ENCODE results near the gene UBE2G2. TPM values are rescaled to one million over a fixed set of nuclear protein-coding genes. Genes with fewer than 3 reads are reported as not detected.

The UBE2G2 gene, protein sequence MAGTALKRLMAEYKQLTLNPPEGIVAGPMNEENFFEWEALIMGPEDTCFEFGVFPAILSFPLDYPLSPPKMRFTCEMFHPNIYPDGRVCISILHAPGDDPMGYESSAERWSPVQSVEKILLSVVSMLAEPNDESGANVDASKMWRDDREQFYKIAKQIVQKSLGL
- 114 and 117 TPM in 2 replicates for total RNA-seq
- polyA plus RNA-seq = 86.4 and 95.0 TPM in 2 replicates
- polyA plus RNA-seq (2011; cell fraction: cytosol; rRNA removed) = 90.1 and 97.5 TPM in 2 replicates
- polyA plus RNA-seq (2011; cell fraction: nucleus; rRNA removed) = 200 and 203 TPM in 2 replicates
- 126 and 142 TPM in 2 replicates for polyA plus RNA-seq (2012)
- 158 TPM in 2 replicates for polyA minus RNA-seq
- 57.2 TPM for polyA minus RNA-seq (2011; cell fraction: cytosol; rRNA and poly(A)+ RNA removed)
- 87.5 and 102 TPM in 2 replicates for polyA minus RNA-seq (2011; cell fraction: nucleus; rRNA and poly(A)+ RNA removed)
- percentile 89 among the genes with signal in this experiment for Bru-seq, nascent RNA
- BruChase-seq, experiment 1, labeled RNA remaining after a 6-hour chase = percentile 96 among the genes with signal in this experiment
- BruChase-seq, experiment 2, labeled RNA remaining after a 2-hour chase = percentile 96 among the genes with signal in this experiment
- long read RNA-seq, full-length matches to known transcripts = 159 of 253 reads
- long read RNA-seq, partial matches to known transcripts = 6 of 253 reads
- long read RNA-seq, other reads (novel, unspliced or antisense) = 88 of 253 reads

- Histone ChIP-seq H3K27me3 (ENCODE audit: control insufficient read depth in 2 of 2, insufficient read depth in 2 of 2, low read length in 2 of 2) (no peaks in the 10 kb centered on the region), H3K9me3 (replicated peaks; ENCODE audit: control insufficient read depth, insufficient read depth, low read length) (no peaks in the 10 kb centered on the region), H3K27ac (ENCODE audit: insufficient read depth, low read depth, low read length) (peak within 1 kb of the TSS; percentile 54), H3K9me1 (replicated peaks; ENCODE audit: control insufficient read depth, extremely low read depth, insufficient read depth, low read length) (no peaks in the 10 kb centered on the region), H3K4me2 (ENCODE audit: insufficient read depth, low read length) (peak within 1 kb of the TSS; percentile 92), H4K20me1 (replicated peaks; ENCODE audit: control insufficient read depth, extremely low read depth, insufficient read depth, low read length) (peaks cover 2% of the 10 kb centered on the region), H3K9ac (replicated peaks; ENCODE audit: extremely low read depth, insufficient read depth, low read length) (peak within 1 kb of the TSS; percentile 84), H3K79me2 (ENCODE audit: control insufficient read depth, insufficient read depth, low read length) (peaks cover 51% of the 10 kb centered on the region), H3K4me3 (replicated peaks in 1 of 3; ENCODE audit: insufficient read depth in 1 of 3, low read depth in 1 of 3, low read length in 3 of 3) (peak within 1 kb of the TSS; percentile 57 to 97 (median 94)), H3K4me1 (ENCODE audit: control insufficient read depth, extremely low read depth, insufficient read depth, low read length) (peaks cover 20% of the 10 kb centered on the region), H3K36me3 (ENCODE audit: control insufficient read depth in 2 of 2, extremely low read depth in 1 of 2, insufficient read depth in 2 of 2, low read length in 2 of 2) (peaks cover 3 to 6% of the 10 kb centered on the region in 2 experiments), H2AFZ (ENCODE audit: low read depth, low read length) (peak within 1 kb of the TSS; percentile 95)
- FAIRE-seq (peak; percentile 83), DNase-seq (ENCODE audit: low read depth, low spot score) (peak; percentile 80)
- intact Hi-C loops (cut with micrococcal nuclease) = loop anchor here (1.0 to 2.0 kb wide), 5 partner anchors 16 to 131 kb away; no protein-coding TSS in a partner anchor
- CTCF ChIA-PET = interaction anchor here (0.6 to 3.8 kb wide), 14 partner anchors 8 to 335 kb away, joined by 3 to 62 read pairs (median 4); partner anchors contain the start of genes PTTG1IP, SLX9 and SUMO3
- POLR2A ChIA-PET = interaction anchor here (1.1 kb wide), 1 partner anchor 16 kb away, joined by 3 read pairs; the partner anchor contains the start of gene SUMO3
- dilution Hi-C loops (cut with MboI; ENCODE audit: extremely low pct_ligation_motif_present, low sequenced_read_pairs) = no loop called here
- TF ChIP-seq POLR2AphosphoS5 (IDR thresholded peaks at IDR 0.05; ENCODE audit: insufficient read depth, low read depth, low read length) (peak; percentile 85), CTCF (IDR thresholded peaks at IDR 0.05; ENCODE audit: extremely low read depth in 1 of 2, insufficient read depth in 1 of 2, low read depth in 1 of 2, low read length in 2 of 2) (no peak), POLR2A (IDR thresholded peaks at IDR 0.05; ENCODE audit: low read depth, low read length) (peak; percentile 74)
- TF ChIP-seq, protein P1, sequence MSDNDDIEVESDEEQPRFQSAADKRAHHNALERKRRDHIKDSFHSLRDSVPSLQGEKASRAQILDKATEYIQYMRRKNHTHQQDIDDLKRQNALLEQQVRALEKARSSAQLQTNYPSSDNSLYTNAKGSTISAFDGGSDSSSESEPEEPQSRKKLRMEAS (IDR thresholded peaks at IDR 0.05; ENCODE audit: insufficient read depth, insufficient read length) = peak; percentile 66
- no TSS peak for BruUV-seq (replicated peaks)
These were observed at the start of gene UBE2G2 for GRCh38 chr21:44801468-44802395. Gene UBE2G2 (minus strand): TSS chr21:44801820. CDS start chr21:44801748, 72 bp downstream.
